Upper lobe of right lung (tissue), 1 donor: Measurements from ENCODE around the gene TVP23C. TPM values are rescaled to one million over a fixed set of nuclear protein-coding genes. Genes with fewer than 3 reads are reported as not detected.

Experiments used
- ATAC-seq: fragments of 200-7000 bp; cut with Tn5 transposase; one replicate; pipeline ENCODE4 v1.9.1; 2020; ENCODE audit warnings: mild to moderate bottlenecking, moderate library complexity
- DNase-seq: peaks from one replicate; pipeline ENCODE4 v3.0.0-alpha.2; 2020
- H3K27ac ChIP-seq: fragments of 200-600 bp; one replicate; pipeline ENCODE4 v1.8.0; 2022
- H3K27me3 ChIP-seq: fragments of 200-600 bp; one replicate; pipeline ENCODE4 v1.8.0; 2022; ENCODE audit warnings: mild to moderate bottlenecking
- H3K36me3 ChIP-seq: fragments of 200-600 bp; one replicate; pipeline ENCODE4 v1.8.0; 2022
- H3K4me1 ChIP-seq: fragments of 200-600 bp; one replicate; pipeline ENCODE4 v1.8.0; 2022
- H3K4me3 ChIP-seq: fragments of 200-600 bp; one replicate; pipeline ENCODE4 v1.8.0; 2022; ENCODE audit warnings: mild to moderate bottlenecking
- H3K9me3 ChIP-seq: fragments of 200-600 bp; one replicate; pipeline ENCODE4 v1.8.0; 2022
- intact Hi-C: fragments of 100-400 bp; cut with DNase I; formaldehyde crosslinking; loops from one replicate; pipeline ENCODE4 v1.11.0; 2022
- total RNA-seq: library from RNA; stranded (reverse); fragmentation: NEBNext Ultra II Directional; extraction: Animal tissue kit (Norgen Biotek cat#: 25700); gene quantifications from one replicate; pipeline ENCODE4 v1.2.1, GENCODE V29; 2021
- TF ChIP-seq, protein P1 (sequence below): fragments of 200-600 bp; IDR thresholded peaks from one replicate; pipeline ENCODE4 v1.8.0; 2022; ENCODE audit warnings: antibody characterized with exemption
- donor health status: DM: no; HTN: yes; CAD: no; lungs with severe emphysema.

TVP23C gene
- total RNA-seq, 1 donor from 2014 or later = 18.4 TPM

- Histone ChIP-seq H3K36me3 (no peaks in the 10 kb centered on the region), H3K4me1 (peaks cover 20% of the 10 kb centered on the region), H3K27me3 (no peaks in the 10 kb centered on the region), H3K4me3 (no peak overlapping the region), H3K9me3 (no peaks in the 10 kb centered on the region), H3K27ac (peak overlapping the region; percentile 58)
- DNase-seq (no peak), ATAC-seq (no peak)
- intact Hi-C loops = no loop called here
- TF ChIP-seq, protein P1, sequence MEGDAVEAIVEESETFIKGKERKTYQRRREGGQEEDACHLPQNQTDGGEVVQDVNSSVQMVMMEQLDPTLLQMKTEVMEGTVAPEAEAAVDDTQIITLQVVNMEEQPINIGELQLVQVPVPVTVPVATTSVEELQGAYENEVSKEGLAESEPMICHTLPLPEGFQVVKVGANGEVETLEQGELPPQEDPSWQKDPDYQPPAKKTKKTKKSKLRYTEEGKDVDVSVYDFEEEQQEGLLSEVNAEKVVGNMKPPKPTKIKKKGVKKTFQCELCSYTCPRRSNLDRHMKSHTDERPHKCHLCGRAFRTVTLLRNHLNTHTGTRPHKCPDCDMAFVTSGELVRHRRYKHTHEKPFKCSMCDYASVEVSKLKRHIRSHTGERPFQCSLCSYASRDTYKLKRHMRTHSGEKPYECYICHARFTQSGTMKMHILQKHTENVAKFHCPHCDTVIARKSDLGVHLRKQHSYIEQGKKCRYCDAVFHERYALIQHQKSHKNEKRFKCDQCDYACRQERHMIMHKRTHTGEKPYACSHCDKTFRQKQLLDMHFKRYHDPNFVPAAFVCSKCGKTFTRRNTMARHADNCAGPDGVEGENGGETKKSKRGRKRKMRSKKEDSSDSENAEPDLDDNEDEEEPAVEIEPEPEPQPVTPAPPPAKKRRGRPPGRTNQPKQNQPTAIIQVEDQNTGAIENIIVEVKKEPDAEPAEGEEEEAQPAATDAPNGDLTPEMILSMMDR = no peak
Measured at GRCh38 chr17:15464231-15464985, 98.9 kb downstream of the TVP23C start.

GRCh38 chr17:15462976-15463772 lies 100.1 kb downstream of the TVP23C start:
- H3K27me3 ChIP-seq = no peaks in the 10 kb centered on the region
- peaks cover 20% of the 10 kb centered on the region for H3K4me1 ChIP-seq
- DNase-seq = no peak
- no peak overlapping the region for H3K4me3 ChIP-seq
- H3K36me3 ChIP-seq = no peaks in the 10 kb centered on the region
- peak; percentile 77 for ATAC-seq
- H3K27ac ChIP-seq = peak overlapping the region; percentile 58
- intact Hi-C loops = no loop called here
- H3K9me3 ChIP-seq = no peaks in the 10 kb centered on the region
- TF ChIP-seq, protein P1 = no peak

GRCh38 chr17:15457723-15458094 lies 105.6 kb downstream of the TVP23C start:
- Histone ChIP-seq H3K4me3 (no peak overlapping the region), H3K36me3 (no peaks in the 10 kb centered on the region), H3K4me1 (peaks cover 8% of the 10 kb centered on the region), H3K9me3 (no peaks in the 10 kb centered on the region), H3K27me3 (no peaks in the 10 kb centered on the region), H3K27ac (peak overlapping the region; percentile 73)
- ATAC-seq (peak; percentile 23), DNase-seq (no peak)
- TF ChIP-seq, protein P1 = no peak
- intact Hi-C loops = no loop called here

DNA sequence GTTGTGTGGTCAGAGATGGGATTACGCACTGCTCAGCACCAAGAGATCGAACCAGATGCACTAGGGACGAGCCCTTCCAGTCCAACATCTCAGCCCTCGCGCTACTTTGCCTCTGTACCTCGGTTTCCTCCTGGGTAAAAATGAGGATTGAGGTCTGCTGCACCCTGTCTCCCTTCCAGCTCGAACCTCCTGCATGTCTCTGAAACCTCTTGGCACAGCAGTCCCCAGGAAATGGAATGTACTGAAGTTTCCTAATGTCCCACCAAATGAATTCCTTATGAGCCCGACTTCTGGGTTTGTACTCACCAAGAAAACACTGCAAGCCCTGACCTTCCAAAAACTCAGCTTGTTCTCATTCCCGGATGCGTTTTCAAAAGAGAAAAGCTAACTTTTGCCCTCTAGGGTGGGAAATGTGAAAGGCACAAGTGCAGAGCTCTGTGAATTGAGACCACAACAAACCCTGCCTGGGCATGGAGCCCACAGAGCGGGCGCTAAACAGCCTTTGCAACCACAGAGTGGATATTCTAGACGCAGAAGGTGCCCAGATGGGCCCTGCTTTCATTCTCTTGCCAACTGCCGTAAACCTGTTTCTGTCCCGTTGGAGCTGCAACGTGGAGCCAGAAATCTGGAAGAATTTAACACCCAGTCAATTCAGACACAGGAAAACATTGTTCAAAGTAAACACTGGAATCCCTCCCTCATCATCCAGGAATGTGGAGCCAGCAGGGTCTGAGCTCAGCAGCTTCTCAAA lies 106.1 kb downstream of the TVP23C start:
- DNase-seq (no peak), ATAC-seq (peak; percentile 39)
- no peaks in the 10 kb centered on the region for H3K27me3 ChIP-seq
- H3K36me3 ChIP-seq = no peaks in the 10 kb centered on the region
- no peak overlapping the region for H3K4me3 ChIP-seq
- H3K9me3 ChIP-seq = no peaks in the 10 kb centered on the region
- peak overlapping the region; percentile 73 for H3K27ac ChIP-seq
- TF ChIP-seq, protein P1 = peak; percentile 36
- H3K4me1 ChIP-seq = peaks cover 6% of the 10 kb centered on the region
- intact Hi-C loops = no loop called here

DNA sequence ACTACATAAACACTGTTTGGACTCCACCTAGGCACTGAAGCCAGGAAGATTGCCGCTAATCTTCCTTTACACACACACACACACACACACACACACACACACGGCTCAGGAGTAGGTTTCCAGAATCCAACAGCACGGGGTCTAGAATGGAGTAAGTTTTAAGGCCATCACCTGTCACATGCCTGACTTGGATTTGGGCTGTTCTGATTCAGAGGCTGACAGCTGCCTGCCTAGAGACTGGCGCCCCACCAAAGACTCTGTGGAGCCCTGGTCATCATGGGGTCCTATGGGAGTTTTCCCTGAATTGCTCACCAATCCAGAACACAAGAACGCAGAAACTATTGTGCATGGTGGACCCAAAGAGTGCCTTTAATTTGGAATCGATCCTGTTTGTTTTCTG lies 106.8 kb downstream of the TVP23C start:
- peak overlapping the region; percentile 73 for H3K27ac ChIP-seq
- H3K36me3 ChIP-seq = no peaks in the 10 kb centered on the region
- H3K4me3 ChIP-seq = no peak overlapping the region
- TF ChIP-seq, protein P1 = no peak
- intact Hi-C loops = no loop called here
- DNase-seq (no peak), ATAC-seq (no peak)
- no peaks in the 10 kb centered on the region for H3K27me3 ChIP-seq
- H3K4me1 ChIP-seq = peaks cover 6% of the 10 kb centered on the region
- H3K9me3 ChIP-seq = no peaks in the 10 kb centered on the region
